HepG2 (cell line): Measurements from ENCODE around the gene FFAR2. TPM values are rescaled to one million over a fixed set of nuclear protein-coding genes. Genes with fewer than 3 reads are reported as not detected.

Experiments
- ATAC-seq: fragments of 200-7000 bp; cut with Tn5 transposase; 3 replicates; pipeline ENCODE4 v1.9.1; 2020; ENCODE audit warnings: mild to moderate bottlenecking, moderate library complexity
- BruUV-seq: library from RNA; stranded (reverse); fragments of 400-500 nt; replicated peaks from 2 replicates; lab custom pipeline; 2021; lab: Mats Ljungman, UMichigan
- CTCF ChIA-PET: fragments of 300-600 bp; formaldehyde crosslinking; extraction: SDS; loops from one replicate; lab custom pipeline; 2021; ENCODE audit warnings: low total read pairs, inconsistent platforms, low intra/inter-chr PET ratio; lab: Yijun Ruan, JAX
- POLR2A ChIA-PET: fragments of 350-600 bp; sonication (Branson Sonifier 250); formaldehyde crosslinking; loops from one replicate; lab custom pipeline; 2020; ENCODE audit warnings: antibody characterized with exemption, inconsistent platforms; lab: Yijun Ruan, JAX
- DNase-seq: peaks from one replicate; pipeline ENCODE4 v3.0.0-alpha.2; 2015; ENCODE audit warnings: low spot score
- FAIRE-seq: peaks from 3 replicates; lab custom pipeline; 2011; peaks lifted over from hg19 to GRCh38; lab: Jason Lieb, UNC
- H2AFZ ChIP-seq: one replicate; pipeline ENCODE4 v1.6.1; 2011; ENCODE audit warnings: low read length, inconsistent platforms
- H3K27ac ChIP-seq: fragments of 300-600 bp; 3 replicates; pipeline ENCODE4 v1.8.0; 2011; ENCODE audit warnings: mixed run types, mild to moderate bottlenecking, mixed read lengths, low read length, inconsistent platforms; ENCODE audit not compliant: insufficient read depth; ENCODE audit errors: extremely low read length
- H3K27me3 ChIP-seq, 2 experiments: fragments of 200-600 bp in 1 of 2; 2 replicates in 1 of 2; 3 replicates in 1 of 2; pipeline versions ENCODE4 v1.6.0 to v1.8.0; 2011; ENCODE audit warnings: low read length in 2 of 2, mild to moderate bottlenecking in 2 of 2, moderate library complexity in 2 of 2, inconsistent platforms in 1 of 2; ENCODE audit not compliant: insufficient read depth in 2 of 2, control insufficient read depth in 1 of 2
- H3K36me3 ChIP-seq, 2 experiments: fragments of 200-600 bp in 1 of 2; replicated peaks in 1 of 2; 2 replicates in 1 of 2; 3 replicates in 1 of 2; pipeline versions ENCODE4 v1.5.1 to v1.8.0; 2011; ENCODE audit warnings: low read length in 2 of 2, inconsistent platforms in 1 of 2; ENCODE audit not compliant: insufficient read depth in 2 of 2, control insufficient read depth in 1 of 2
- H3K4me1 ChIP-seq: 2 replicates; pipeline ENCODE4 v1.5.1; 2012; ENCODE audit warnings: low read length, inconsistent platforms; ENCODE audit not compliant: insufficient read depth
- H3K4me2 ChIP-seq: 2 replicates; pipeline ENCODE4 v1.6.0; 2011; ENCODE audit warnings: low read depth, low read length, inconsistent platforms
- H3K4me3 ChIP-seq, 3 experiments: fragments of 200-600 bp in 1 of 3; sonication (generic), shearing (Covaris generic) in 1 of 3; replicated peaks in 1 of 3; 2 replicates each; pipeline ENCODE4 v1.5.1; 2011 to 2016; ENCODE audit warnings: low read length in 3 of 3, inconsistent platforms in 2 of 3, low read depth in 2 of 3, mild to moderate bottlenecking in 2 of 3, control low read depth in 1 of 3, mixed read lengths in 1 of 3; ENCODE audit not compliant: insufficient read depth in 1 of 3
- H3K79me2 ChIP-seq: one replicate; pipeline ENCODE4 v1.6.1; 2011; ENCODE audit warnings: low read length, inconsistent platforms; ENCODE audit not compliant: insufficient read depth
- H3K9ac ChIP-seq: 2 replicates; pipeline ENCODE4 v1.6.0; 2011; ENCODE audit warnings: mild to moderate bottlenecking, low read depth, low read length, inconsistent platforms; ENCODE audit not compliant: insufficient read depth
- H3K9me3 ChIP-seq: 2 replicates; pipeline ENCODE4 v1.5.1; 2012; ENCODE audit warnings: mild to moderate bottlenecking, low read length
- H4K20me1 ChIP-seq: 2 replicates; pipeline ENCODE4 v1.6.0; 2011; ENCODE audit warnings: inconsistent platforms, mild to moderate bottlenecking, low read length, moderate library complexity; ENCODE audit not compliant: insufficient read depth
- NR2F1 ChIP-seq, 2 experiments: fragments of 450-650 bp in 1 of 2; formaldehyde crosslinking in 1 of 2; IDR thresholded peaks; 2 replicates each; pipeline versions ENCODE4 v1.5.0 to v1.6.1; 2016 to 2020; ENCODE audit warnings: mild to moderate bottlenecking in 1 of 2, missing compliant biosample characterization in 1 of 2, missing genetic modification reagents in 1 of 2, moderate library complexity in 1 of 2
- NR2F2 ChIP-seq: IDR thresholded peaks from 2 replicates; pipeline ENCODE4 v1.6.1; 2012; ENCODE audit warnings: low read depth, inconsistent platforms, borderline replicate concordance
- NR2F6 ChIP-seq, 2 experiments: IDR thresholded peaks; 2 replicates each; pipeline ENCODE4 v1.6.1; 2016; ENCODE audit warnings: antibody characterized with exemption in 1 of 2, mild to moderate bottlenecking in 1 of 2
- RARA ChIP-seq: IDR thresholded peaks from 2 replicates; pipeline ENCODE4 v1.6.1; 2016; ENCODE audit warnings: missing genetic modification reagents, missing compliant biosample characterization
- TOPORS ChIP-seq: sonication (generic); formaldehyde crosslinking; IDR thresholded peaks from 2 replicates; pipeline ENCODE4 v1.8.0; 2023; ENCODE audit warnings: mild to moderate bottlenecking, missing genetic modification reagents
- ZBTB10 ChIP-seq: sonication (generic); formaldehyde crosslinking; IDR thresholded peaks from 2 replicates; pipeline ENCODE4 v1.4.0; 2020; ENCODE audit warnings: missing genetic modification reagents, borderline replicate concordance
- WGBS: methylation state at CpG from one replicate; pipeline ENCODE4 v1.1.6; 2017; ENCODE audit warnings: low lambda C conversion rate; 5-methylcytosine and 5-hydroxymethylcytosine counted together
- in situ Hi-C: cut with HindIII; loops from 2 replicates; pipeline ENCODE4 v1.10.0; 2017; ENCODE audit warnings: low pct_unique_long_range_greater_than_20kb; ENCODE audit not compliant: extremely low pct_ligation_motif_present
- intact Hi-C: fragments of 100-400 bp; cut with micrococcal nuclease; formaldehyde crosslinking; loops from one replicate; pipeline ENCODE4 v1.10.0; 2022; ENCODE audit not compliant: unreplicated experiment
- polyA plus RNA-seq, 8 experiments: library from polyadenylated mRNA; depleted of rRNA in 3 of 8; stranded (reverse) in 7 of 8; unstranded in 1 of 8; fragments of >200 nt; fragmentation: Illumina TruSeq in 4 of 8; extraction: Trizol in 4 of 8; gene quantifications; 2 replicates each; pipeline versions ENCODE4 v1.2.1 to v1.2.3, GENCODE V29; 2011 to 2016; ENCODE audit warnings: low read depth in 4 of 8, missing spikeins in 1 of 8, mixed read lengths in 1 of 8; ENCODE audit not compliant: insufficient read depth in 1 of 8
- total RNA-seq, 5 experiments: library from RNA; depleted of rRNA; stranded (reverse); fragments of >200 nt; fragmentation: Illumina TruSeq; extraction: Trizol; gene quantifications; 2 replicates each; pipeline ENCODE4 v1.2.3, GENCODE V29; 2016; ENCODE audit warnings: low read depth in 1 of 5
- TF ChIP-seq, protein P1 (sequence below): sonication (generic); formaldehyde crosslinking; IDR thresholded peaks from 2 replicates; pipeline ENCODE4 v1.5.0; 2020; ENCODE audit warnings: mild to moderate bottlenecking, missing genetic modification reagents

The FFAR2 gene
- total and polyA plus RNA-seq, 2 of the 13 experiments (the other 11 are each of a cell fraction or from before 2014, with no cell fraction given), result 0.12 TPM; not detected in 1

DNA sequence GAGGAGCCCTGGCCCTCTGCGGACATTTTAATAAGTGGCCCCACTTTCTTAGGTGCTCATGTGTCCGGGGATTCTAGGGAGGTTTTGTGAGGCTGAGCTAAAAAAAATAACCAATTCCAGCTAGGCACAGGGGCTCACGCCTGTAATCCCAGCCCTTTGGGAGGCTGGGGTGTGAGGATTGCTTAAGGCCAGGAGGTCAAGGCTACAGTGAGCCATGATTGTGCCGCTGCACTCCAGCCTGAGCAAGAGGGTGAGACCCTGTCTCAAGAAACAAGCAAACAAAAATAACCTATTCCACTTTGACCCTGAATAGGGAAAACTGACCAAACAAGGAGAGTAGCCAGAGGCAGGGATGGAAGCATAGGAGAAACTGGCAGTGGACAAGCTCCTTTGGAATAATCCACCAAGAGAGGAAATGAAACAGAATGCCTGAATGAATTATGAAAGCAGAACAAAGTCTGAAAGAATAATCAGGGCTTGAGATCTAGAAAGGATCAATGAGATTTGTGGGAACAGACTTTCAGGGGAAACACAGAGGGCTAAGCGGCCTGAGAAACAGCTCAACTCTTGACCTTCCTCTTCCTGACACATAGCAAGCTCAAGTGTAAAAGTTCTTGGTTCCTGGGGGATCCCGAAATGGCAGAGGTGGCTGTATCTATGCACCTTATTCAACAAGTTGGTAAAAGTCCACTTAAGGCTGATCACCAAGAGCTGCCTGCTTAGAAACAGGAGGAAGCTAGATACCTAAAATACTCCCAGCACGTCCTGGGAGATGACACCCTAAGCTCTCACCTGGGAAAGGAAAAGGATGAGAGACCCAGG, 30.1 kb upstream of the FFAR2 start:
- Histone ChIP-seq H2AFZ (no peak overlapping the region), H3K9me3 (no peaks in the 10 kb centered on the region), H3K4me3 (no peak overlapping the region), H3K9ac (no peak overlapping the region), H3K79me2 (no peaks in the 10 kb centered on the region), H4K20me1 (no peaks in the 10 kb centered on the region), H3K36me3 (no peaks in the 10 kb centered on the region), H3K27ac (no peak overlapping the region), H3K4me1 (peaks cover 63% of the 10 kb centered on the region), H3K4me2 (peak overlapping the region; percentile 33; the same call in 1 of the 2 replicates), H3K27me3 (no peaks in the 10 kb centered on the region; a peak in 1 of 5 replicates)
- CTCF ChIA-PET, result no interaction called here
- in situ Hi-C loops (no loop called here), intact Hi-C loops (no loop called here)
- 18% methylated on average over 7 of the region's 7 CpGs for WGBS
- TF ChIP-seq NR2F2 (peak; percentile 34; the same call in 1 of the 2 replicates), RARA (CRISPR knock-in tag) (peak; percentile 52), ZBTB10 (CRISPR knock-in tag) (no peak), TOPORS (CRISPR knock-in tag) (no peak), NR2F1 (CRISPR knock-in tag; IDR thresholded peaks at IDR 0.05) (0 out of 4 replicates have a peak, but pooled peaks have one; percentile 18 to 51), NR2F6 (IDR thresholded peaks at IDR 0.05) (peak; percentile 65), NR2F6 (CRISPR knock-in tag; IDR thresholded peaks at IDR 0.05) (peak; percentile 78)
- TF ChIP-seq, protein P1, sequence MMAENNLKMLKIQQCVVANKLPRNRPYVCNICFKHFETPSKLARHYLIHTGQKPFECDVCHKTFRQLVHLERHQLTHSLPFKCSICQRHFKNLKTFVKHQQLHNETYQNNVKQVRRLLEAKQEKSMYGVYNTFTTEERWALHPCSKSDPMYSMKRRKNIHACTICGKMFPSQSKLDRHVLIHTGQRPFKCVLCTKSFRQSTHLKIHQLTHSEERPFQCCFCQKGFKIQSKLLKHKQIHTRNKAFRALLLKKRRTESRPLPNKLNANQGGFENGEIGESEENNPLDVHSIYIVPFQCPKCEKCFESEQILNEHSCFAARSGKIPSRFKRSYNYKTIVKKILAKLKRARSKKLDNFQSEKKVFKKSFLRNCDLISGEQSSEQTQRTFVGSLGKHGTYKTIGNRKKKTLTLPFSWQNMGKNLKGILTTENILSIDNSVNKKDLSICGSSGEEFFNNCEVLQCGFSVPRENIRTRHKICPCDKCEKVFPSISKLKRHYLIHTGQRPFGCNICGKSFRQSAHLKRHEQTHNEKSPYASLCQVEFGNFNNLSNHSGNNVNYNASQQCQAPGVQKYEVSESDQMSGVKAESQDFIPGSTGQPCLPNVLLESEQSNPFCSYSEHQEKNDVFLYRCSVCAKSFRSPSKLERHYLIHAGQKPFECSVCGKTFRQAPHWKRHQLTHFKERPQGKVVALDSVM, result peak; percentile 88
- BruUV-seq, result no TSS peak
- POLR2A ChIA-PET, result interaction anchor here (0.5 kb wide), 1 partner anchor 25 kb away, joined by 3 read pairs; no protein-coding TSS in a partner anchor
- FAIRE-seq (no peak), DNase-seq (no peak), ATAC-seq (no peak)
